Measurements from ENCODE around the gene FOXL2NB.
A peak's percentile ranks its signal among the peaks of the same experiment; 100 is the strongest.

The FOXL2NB gene

DNA sequence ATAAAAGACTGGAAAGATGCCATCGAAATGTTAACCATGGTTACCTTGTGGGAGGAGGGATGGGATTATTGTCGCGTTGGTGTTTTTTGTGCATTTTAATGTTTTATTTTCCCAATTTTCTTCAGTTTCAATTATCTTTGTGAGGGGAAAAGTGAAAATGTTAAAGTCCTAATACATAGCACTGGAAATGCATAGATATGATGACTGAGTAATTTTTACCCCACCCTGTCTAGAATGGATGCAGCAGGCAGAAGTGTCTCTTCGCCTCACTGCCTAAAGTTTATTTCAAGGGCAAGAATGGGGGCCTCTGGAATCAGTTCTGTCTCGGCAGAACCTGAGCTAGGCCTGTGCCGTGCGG is 11.5 kb upstream of the FOXL2NB start:
- TF ChIP-seq, protein P1, sequence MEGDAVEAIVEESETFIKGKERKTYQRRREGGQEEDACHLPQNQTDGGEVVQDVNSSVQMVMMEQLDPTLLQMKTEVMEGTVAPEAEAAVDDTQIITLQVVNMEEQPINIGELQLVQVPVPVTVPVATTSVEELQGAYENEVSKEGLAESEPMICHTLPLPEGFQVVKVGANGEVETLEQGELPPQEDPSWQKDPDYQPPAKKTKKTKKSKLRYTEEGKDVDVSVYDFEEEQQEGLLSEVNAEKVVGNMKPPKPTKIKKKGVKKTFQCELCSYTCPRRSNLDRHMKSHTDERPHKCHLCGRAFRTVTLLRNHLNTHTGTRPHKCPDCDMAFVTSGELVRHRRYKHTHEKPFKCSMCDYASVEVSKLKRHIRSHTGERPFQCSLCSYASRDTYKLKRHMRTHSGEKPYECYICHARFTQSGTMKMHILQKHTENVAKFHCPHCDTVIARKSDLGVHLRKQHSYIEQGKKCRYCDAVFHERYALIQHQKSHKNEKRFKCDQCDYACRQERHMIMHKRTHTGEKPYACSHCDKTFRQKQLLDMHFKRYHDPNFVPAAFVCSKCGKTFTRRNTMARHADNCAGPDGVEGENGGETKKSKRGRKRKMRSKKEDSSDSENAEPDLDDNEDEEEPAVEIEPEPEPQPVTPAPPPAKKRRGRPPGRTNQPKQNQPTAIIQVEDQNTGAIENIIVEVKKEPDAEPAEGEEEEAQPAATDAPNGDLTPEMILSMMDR (IDR thresholded peaks at IDR 0.05) = no peak

DNA sequence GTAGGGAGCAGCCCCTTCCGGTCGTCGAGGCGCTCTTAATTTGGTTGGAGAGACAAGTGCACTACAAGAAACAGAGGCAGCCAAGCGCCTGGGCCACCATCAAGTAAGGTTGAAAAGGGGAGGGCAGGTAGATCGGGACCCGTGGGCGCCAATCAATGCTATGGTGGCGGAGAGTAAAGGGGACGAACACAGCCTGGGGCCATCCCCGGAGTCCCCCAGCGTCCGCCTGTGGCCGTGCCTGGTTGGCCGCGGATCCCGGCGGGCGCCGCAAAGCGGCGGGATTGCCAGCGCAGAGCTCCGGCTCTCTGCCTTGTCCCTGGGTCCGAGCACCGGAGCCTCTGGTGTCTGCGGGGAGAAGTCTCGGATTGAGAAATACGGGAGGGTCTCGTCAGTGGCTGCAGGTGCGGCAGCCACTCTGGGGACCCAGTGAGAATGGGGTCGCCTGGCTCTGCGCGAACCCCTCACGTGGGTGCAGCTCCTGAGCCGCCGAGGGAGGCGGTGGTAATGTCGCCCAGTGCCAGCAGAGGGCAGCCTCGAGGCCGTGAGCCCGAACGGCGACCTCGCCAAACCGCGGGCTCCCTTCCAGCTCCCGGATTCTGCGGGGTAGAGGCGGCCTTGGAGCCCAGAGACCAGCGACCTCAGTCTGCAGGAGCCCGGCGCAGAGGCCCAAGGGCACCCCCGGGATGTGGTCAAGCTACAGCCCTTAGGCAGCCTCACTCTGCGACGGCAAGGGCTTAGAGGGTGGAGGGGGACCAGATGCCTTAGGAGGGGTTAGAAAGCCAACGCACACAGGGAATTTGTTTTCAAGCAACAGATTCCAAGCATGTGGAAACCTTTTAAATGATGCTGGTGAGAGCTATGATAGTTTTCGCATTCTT is 10.9 kb upstream of the FOXL2NB start:
- TF ChIP-seq, protein P1 (IDR thresholded peaks at IDR 0.05) = peak; percentile 88

DNA sequence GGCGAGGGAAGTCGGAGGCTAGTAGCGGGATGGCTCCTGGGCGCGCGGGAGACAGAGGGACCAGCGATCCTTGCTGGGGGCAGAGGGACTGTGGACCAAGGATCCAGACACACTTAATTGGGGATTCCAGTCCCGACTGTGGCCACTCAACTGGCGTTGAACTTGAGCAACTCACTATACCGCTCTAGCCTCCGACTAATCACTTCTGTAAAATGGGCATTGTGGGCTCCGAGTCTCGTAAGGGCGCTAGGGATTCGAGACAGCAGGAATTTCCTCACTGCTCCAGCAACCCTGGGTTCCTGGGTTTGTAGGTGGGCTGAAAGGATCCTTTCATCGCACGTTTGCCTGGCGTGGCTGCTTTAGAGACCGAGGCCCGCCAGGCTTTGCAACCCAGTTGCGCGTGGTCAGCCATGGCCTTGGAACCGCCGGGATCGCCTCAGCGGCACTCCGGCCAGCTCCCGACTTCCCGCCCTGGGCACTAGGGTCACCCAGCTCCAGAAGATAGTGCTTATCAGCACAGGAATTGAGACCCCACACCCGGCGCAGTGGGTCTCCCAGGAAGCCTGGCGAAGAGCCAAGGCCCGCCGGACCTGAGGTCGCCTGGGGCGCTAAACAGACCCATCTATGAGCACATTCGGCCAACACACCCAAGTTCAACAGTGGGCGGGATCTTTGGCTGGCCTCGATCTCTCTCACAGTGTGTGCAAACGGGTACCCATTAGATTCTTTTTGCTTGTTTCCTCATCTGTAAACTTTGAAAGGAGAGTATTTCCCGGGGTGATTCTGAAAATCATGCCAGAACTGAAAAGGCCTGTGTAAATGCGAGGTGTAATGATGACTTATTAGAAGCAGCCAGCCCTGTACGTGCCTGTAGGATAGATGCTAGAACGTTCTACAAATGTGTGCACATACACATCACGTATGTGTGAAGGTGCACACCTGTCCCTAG is 10.0 kb upstream of the FOXL2NB start:
- TF ChIP-seq, protein P1 (IDR thresholded peaks at IDR 0.05) = no peak

DNA sequence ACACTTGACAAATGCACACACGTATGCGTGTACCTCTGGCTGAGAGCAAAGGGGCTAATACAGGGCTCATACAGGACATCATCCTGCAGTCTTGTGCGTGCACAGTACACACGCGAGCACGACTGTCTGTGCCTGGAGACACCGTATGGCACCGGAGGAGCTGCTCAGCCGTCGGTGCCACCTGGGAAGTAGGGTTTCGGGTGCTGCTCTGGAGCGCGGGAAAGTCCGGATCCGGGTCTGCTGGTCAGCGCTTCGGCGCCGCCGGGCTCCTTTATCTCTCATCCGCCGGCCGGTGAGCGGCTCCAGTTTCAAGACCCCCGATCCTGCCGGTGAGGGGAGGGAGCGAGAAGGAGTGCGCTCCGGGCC is 9.3 kb upstream of the FOXL2NB start:
- TF ChIP-seq, protein P1 (IDR thresholded peaks at IDR 0.05) = no peak

DNA sequence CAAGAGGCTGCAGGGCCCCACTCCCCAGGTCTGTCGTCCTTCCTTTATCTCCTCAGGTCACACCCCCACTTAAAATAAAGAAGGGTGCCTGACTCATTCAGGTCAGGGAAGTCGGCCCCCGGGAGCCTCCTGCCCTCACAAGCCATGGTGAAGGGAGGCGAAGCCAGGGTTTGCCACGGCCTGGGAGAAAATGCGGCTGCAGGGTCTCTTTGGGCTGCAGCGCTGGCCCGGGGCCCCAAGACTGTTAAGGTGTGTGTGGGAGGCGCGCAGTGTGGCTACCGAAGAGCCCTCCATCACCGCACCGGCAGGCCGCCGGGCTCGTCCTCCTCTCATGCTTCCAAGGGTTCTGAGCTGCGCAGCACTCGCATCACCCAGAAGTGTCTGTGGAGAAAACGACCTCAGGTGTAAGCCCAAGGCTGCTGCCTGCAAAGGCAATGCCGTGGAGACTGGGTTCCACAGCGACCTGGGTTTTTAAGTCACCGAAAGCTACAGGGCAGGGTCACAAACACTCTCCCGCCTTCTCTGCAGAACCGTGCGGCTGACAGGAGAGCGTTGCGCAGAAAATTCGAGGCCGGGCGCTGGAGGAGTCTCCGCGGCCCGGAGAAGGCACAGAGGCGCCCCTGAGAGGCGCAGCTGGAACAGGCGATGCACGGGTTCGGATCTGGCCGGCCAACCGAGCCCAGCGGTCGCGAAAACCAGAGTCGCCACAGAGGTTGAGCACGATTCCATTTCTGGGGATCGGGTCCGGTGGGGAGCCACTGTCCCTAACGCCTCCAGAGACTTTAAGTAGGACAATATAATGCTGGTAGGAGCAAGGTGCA is 8.8 kb upstream of the FOXL2NB start:
- TF ChIP-seq, protein P1 (IDR thresholded peaks at IDR 0.05) = no peak

DNA sequence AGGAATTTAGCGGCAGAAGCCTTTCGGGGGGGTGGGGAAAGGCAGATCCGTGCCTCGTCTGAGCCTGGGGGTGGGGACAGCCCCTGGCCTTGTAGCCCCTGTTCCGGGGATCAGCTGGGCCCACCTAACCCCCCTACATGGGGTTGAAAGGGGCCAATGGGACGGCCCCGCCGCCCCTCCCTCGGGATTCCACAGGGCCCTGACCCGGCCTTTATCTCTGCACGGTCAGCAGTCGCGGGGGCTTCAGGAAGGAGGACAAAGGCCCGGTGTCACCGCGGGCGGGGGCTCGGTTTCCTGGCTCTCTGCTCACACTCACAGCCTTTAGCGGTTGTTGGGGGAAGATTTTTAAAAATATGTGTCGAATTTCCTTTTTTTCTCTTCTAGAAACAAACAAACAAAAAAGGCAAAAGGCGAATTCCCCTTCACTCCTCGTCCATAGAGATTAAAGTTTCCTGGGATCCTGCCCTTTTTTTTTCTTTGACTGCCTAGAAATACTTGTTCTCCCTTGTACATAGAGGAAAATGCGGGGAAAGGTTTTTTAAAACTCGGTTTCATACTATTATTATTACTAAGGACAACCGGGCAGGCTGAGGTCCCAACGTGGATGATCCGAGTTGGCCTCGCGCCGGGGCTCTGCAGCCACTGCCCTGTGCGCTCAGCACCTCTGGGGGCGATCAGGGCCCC is 8.0 kb upstream of the FOXL2NB start:
- TF ChIP-seq, protein P1 (IDR thresholded peaks at IDR 0.05) = no peak

Data from LNCAP (cell line).